Epithelial cell of proximal tubule (primary cell): ENCODE data around the gene IFRD2. TPM values are rescaled to one million over a fixed set of nuclear protein-coding genes. Genes with fewer than 3 reads are reported as not detected.
"Not testable (repeated sequence)": the region's sequence is repeated elsewhere in the genome, so short reads cannot be mapped to it uniquely, and the experiment has no call there.

ENCODE experiments used
- DNase-seq: peaks from one replicate; pipeline ENCODE4 v3.0.0-alpha.2; 2011; ENCODE audit warnings: low read depth
- H3K4me3 ChIP-seq: 2 replicates; pipeline ENCODE4 v1.5.1; 2011; ENCODE audit warnings: low read depth, mild to moderate bottlenecking, low read length
- CTCF ChIP-seq: conservative IDR thresholded peaks from 2 replicates; pipeline ENCODE4 v1.5.1; 2012; ENCODE audit warnings: low read depth, mild to moderate bottlenecking, low read length
- total RNA-seq: library from RNA; depleted of rRNA; stranded (reverse); fragments of >200 nt; gene quantifications from 2 replicates; pipeline ENCODE4 v1.2.3, GENCODE V29; 2015

IFRD2 gene
- total RNA-seq, 1 donor from 2014 or later = 76.6 TPM

GRCh38 chr3:50288387-50289007, 3.7 kb downstream of the IFRD2 start:
- no peak overlapping the region for H3K4me3 ChIP-seq
- DNase-seq = no peak
- TF ChIP-seq CTCF = no peak

GRCh38 chr3:50287262-50287661, 5.0 kb downstream of the IFRD2 start:
- DNase-seq = no peak
- H3K4me3 ChIP-seq = no peak overlapping the region
- no peak for TF ChIP-seq CTCF

GRCh38 chr3:50286322-50287227, 5.7 kb downstream of the IFRD2 start:
- no peak overlapping the region for H3K4me3 ChIP-seq
- no peak for TF ChIP-seq CTCF
- DNase-seq = no peak

GRCh38 chr3:50284121-50284520, 8.1 kb downstream of the IFRD2 start:
- not testable (repeated sequence) for H3K4me3 ChIP-seq, DNase-seq

GRCh38 chr3:50279255-50280016, 12.8 kb downstream of the IFRD2 start:
- H3K4me3 ChIP-seq = no peak overlapping the region
- no peak for TF ChIP-seq CTCF

GRCh38 chr3:50278880-50279224, 13.4 kb downstream of the IFRD2 start, which contains the start of gene LSMEM2:
Gene LSMEM2 (plus strand): TSS chr3:50279087. CDS start chr3:50279114, 27 bp downstream.
- no peak for DNase-seq
- no peak within 1 kb of the TSS for H3K4me3 ChIP-seq
- no peak for TF ChIP-seq CTCF

More at GRCh38 chr3:50279255-50280016, 12.8 kb downstream of the IFRD2 start:
- no peak for DNase-seq
